GM12875 (cell line): Measurements from ENCODE around the gene ERCC3.

ENCODE experiments used
- H3K4me3 ChIP-seq: one replicate; pipeline ENCODE4 v1.5.1; 2011; ENCODE audit warnings: low read depth, low read length, control low read depth
- CTCF ChIP-seq: IDR thresholded peaks from 2 replicates; pipeline ENCODE4 v1.5.1; 2011; ENCODE audit warnings: low read depth, mild to moderate bottlenecking, control low read depth, inconsistent platforms, low read length, moderate library complexity, borderline replicate concordance; ENCODE audit not compliant: insufficient read depth

The ERCC3 gene

GRCh38 chr2:127308586-127309138, 14.7 kb upstream of the ERCC3 start:
- TF ChIP-seq CTCF, result no peak
- no peak overlapping the region for H3K4me3 ChIP-seq

- no peak for TF ChIP-seq CTCF
- H3K4me3 ChIP-seq, result no peak overlapping the region
Observed at GRCh38 chr2:127305990-127306585, 12.1 kb upstream of the ERCC3 start.

GRCh38 chr2:127302168-127302567, 8.2 kb upstream of the ERCC3 start:
- H3K4me3 ChIP-seq, result no peak overlapping the region
- TF ChIP-seq CTCF, result no peak

- peak overlapping the region; percentile 95 for H3K4me3 ChIP-seq
- no peak for TF ChIP-seq CTCF
Observed at GRCh38 chr2:127293386-127293747, 577 bp downstream of the ERCC3 start.

- no peak overlapping the region for H3K4me3 ChIP-seq
- TF ChIP-seq CTCF, result no peak
Observed at GRCh38 chr2:127288274-127288673, 5.7 kb downstream of the ERCC3 start.

- no peak overlapping the region for H3K4me3 ChIP-seq
- TF ChIP-seq CTCF, result no peak
Observed at GRCh38 chr2:127283275-127283674, 10.7 kb downstream of the ERCC3 start.

GRCh38 chr2:127280693-127281092, 13.3 kb downstream of the ERCC3 start:
- TF ChIP-seq CTCF, result no peak
- H3K4me3 ChIP-seq, result no peak overlapping the region
